GM13976 (cell line): ENCODE measurements around the gene TMEM114.

ENCODE experiments used
- DNase-seq: peaks from one replicate; pipeline ENCODE4 v3.0.0; 2012; ENCODE audit warnings: low spot score
- CTCF ChIP-seq: IDR thresholded peaks from 2 replicates; pipeline ENCODE4 v1.5.1; 2012; ENCODE audit warnings: borderline replicate concordance, mild to moderate bottlenecking; ENCODE audit not compliant: insufficient read depth; ENCODE audit errors: extremely low read depth, missing control alignments, control extremely low read depth
- in situ Hi-C: fragments of 300-500 bp; cut with MboI; formaldehyde crosslinking; loops from one replicate; pipeline ENCODE4 v1.12.0; 2022; ENCODE audit warnings: low sequenced_read_pairs, mixed read lengths, inconsistent platforms; ENCODE audit not compliant: unreplicated experiment

TMEM114 gene

DNA sequence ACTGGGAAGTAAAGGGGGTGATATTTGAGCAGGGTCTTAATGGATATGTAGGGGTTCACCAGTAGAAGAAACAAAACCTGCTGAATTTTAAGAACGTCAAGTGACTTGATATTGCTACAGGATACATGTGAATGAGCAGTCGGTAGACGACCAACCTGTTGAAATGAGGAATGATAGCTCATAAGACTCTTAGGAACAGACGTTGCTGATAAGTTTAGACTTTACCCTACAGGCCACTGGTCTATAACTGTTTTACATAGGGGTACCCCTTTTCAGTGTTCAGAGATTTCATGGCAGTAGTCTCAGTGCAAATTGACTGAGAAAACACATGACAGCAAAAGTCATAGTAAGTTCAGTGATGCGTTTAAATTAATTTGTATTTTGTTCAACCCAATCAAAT lies 45.9 kb downstream of the TMEM114 start:
- TF ChIP-seq CTCF = no peak
- DNase-seq = no peak
- in situ Hi-C loops = no loop called here

DNA sequence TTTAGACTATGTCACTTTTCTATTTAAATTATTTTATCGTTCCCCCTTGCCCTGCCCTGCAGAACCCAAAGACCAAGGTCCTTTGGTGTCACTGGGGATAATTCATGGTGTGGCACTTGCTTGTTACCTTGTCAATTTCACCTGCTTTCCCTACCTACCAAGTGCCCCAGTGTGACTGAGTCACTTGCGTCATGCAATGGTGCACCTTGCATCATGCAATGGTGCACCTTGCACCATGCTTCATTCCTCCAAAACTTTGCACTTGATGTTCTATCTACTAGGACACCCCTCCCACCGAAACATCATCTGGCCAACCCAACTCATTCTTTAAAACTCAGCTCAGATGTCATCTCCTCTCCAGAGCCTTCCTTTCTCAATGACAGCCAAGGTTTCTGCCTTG lies 47.1 kb downstream of the TMEM114 start:
- no peak for DNase-seq
- in situ Hi-C loops = no loop called here
- no peak for TF ChIP-seq CTCF

DNA sequence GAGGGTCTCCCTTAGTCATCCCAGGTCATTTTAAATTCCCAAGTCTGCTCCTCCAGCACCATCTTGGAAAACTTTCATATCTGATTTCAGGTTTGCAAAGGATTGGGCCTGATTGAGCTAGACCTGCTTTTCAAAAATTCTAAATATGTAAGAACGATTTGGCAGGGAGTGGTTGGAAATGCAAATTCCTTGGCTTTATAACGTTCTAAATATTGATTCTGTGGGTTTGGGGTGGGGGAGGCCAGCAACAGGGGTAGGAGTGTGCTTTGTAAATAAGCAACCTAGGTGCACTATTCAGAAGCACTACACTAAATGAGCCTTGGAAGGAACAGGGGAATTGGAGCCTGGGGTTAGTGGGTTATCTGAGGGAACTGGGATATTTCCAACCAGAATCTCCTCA lies 47.9 kb downstream of the TMEM114 start:
- DNase-seq = no peak
- in situ Hi-C loops = no loop called here
- no peak for TF ChIP-seq CTCF

- in situ Hi-C loops = no loop called here
- DNase-seq = no peak
- TF ChIP-seq CTCF = no peak
Observed at GRCh38 chr16:8541868-8542267, 48.4 kb downstream of the TMEM114 start.

DNA sequence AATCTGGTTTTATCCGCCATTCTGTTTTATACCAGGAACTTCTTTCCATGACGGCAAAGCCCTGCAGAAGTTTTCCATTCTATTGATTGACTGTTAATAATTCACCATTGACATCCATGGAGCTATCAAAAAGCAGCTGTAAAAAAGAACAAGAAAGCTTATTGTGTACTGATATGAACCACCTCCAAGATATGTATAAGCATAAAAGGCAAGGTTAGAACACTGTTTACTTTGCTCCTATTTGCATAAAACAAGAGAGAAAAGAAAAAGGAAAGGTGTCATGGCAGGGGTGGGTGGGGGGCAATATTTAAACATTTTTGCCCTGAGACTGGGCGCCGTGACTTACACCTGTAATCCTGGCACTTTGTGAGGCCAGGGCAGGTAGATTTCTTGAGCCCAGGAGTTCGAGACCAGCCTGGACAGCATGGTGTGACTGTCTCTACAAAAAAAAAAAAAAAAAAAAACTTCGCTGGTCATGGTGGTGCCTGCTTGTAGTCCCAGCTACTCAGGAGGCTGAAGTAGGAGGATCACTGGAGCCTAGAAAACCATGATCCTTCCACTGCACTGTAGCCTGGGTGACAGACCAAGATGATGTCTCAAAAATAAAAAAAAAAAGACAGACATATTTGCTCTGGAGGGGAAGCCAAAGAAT lies 52.5 kb downstream of the TMEM114 start:
- in situ Hi-C loops = no loop called here
- no peak for DNase-seq
- TF ChIP-seq CTCF = no peak

GRCh38 chr16:8533509-8533908 lies 56.8 kb downstream of the TMEM114 start:
- TF ChIP-seq CTCF = no peak
- DNase-seq = no peak
- in situ Hi-C loops = no loop called here
